Measurements from ENCODE around the gene MUC5AC. TPM values are rescaled to one million over a fixed set of nuclear protein-coding genes. Genes with fewer than 3 reads are reported as not detected.

Gene MUC5AC
- total RNA-seq = not detected in 2 replicates

GRCh38 chr11:1157645-1158591, at the start of gene MUC5AC:
MUC5AC (plus strand) TSS chr11:1157953; CDS start chr11:1158000, 47 bp downstream.

DNA sequence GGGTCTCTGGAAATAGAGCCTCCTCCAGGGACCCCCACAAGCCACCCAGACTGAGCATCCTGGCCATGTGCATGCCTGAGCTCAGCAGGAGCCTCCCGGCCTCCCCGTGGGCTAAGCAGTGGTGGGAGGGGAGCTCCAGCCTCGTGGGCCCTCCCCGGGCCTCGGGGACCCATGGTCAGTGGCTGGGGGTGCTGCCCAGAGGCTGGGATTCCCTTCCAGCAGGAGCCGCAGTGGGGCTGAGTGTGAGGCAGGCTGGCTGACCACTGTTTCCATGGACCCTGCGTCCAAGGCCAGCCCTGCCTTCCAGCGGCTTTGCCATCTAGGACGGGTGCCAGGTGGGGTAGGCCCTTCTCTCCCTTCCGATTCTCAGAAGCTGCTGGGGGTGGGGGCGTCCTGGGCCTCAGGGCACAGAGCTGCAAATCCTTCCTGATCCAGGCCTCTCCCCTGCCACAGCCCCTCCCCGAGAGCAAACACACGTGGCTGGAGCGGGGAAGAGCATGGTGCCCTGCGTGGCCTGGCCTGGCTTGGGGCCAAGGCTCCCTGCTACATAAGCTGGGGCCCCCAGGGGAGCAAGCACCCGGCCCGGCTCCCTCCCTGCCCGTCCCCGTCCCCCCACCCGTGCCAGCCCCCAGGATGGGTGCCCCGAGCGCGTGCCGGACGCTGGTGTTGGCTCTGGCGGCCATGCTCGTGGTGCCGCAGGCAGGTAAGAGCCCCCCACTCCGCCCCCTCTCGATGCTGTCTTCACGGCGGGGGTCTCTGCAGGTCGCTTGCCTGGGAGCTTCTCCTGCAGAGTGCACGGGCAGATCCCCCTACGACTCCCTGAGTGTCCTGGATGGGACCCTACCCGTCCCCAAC, 65.0 kb downstream of the MUC5AC start, which contains the start of gene MUC5B:
Gene MUC5B (plus strand): TSS at position 576 of the 855 bp plus-strand sequence. CDS start 58 bp downstream, at position 634.

Other genes starting within 250 kb of the MUC5AC start
- 42.8 and 43.4 TPM in 2 replicates for gene CHID1, start 247.1 kb upstream of the MUC5AC start, total RNA-seq
- gene AP2A2, start 232.1 kb upstream of the MUC5AC start, total RNA-seq = 46.7 and 54.3 TPM in 2 replicates
- not detected in 2 replicates for gene MUC6, start 121.2 kb upstream of the MUC5AC start, total RNA-seq
- not detected in 2 replicates for gene MUC2, start 83.1 kb upstream of the MUC5AC start, total RNA-seq
- gene MUC5B, start 65.1 kb downstream of the MUC5AC start, total RNA-seq = not detected in 2 replicates
- gene TOLLIP, start 151.7 kb downstream of the MUC5AC start, total RNA-seq = 23.1 and 25.8 TPM in 2 replicates
- gene BRSK2, start 232.0 kb downstream of the MUC5AC start, total RNA-seq = under 0.01 TPM in 1 of 2 replicates, not detected in the other

Measured in subcutaneous preadipocyte (primary cell).